SK-N-SH (cell line): Measurements from ENCODE around the gene VCAN. TPM values are rescaled to one million over a fixed set of nuclear protein-coding genes. Genes with fewer than 3 reads are reported as not detected.
A peak's percentile ranks its signal among the peaks of the same experiment; 100 is the strongest.

Experiments
- CTCF ChIA-PET: fragments of 300-600, 350-600 bp; formaldehyde crosslinking; extraction: SDS; loops from one replicate; lab custom pipeline; 2021; lab: Yijun Ruan, JAX
- POLR2A ChIA-PET: fragments of 350-600 bp; sonication (Branson Sonifier 250); formaldehyde crosslinking; extraction: SDS; loops from one replicate; lab custom pipeline; 2020; ENCODE audit warnings: antibody characterized with exemption, inconsistent platforms; lab: Yijun Ruan, JAX
- DNase-seq: peaks from one replicate; pipeline ENCODE4 v3.0.0; 2012
- H2AFZ ChIP-seq: fragments of 200-600 bp; sonication (generic); 2 replicates; pipeline ENCODE4 v1.8.1; 2016; ENCODE audit warnings: antibody characterized with exemption, mild to moderate bottlenecking, low read depth
- H3F3A ChIP-seq: fragments of 200-600 bp; sonication (generic); replicated peaks from 2 replicates; pipeline ENCODE3; 2016; ENCODE audit warnings: antibody characterized with exemption, mild to moderate bottlenecking; ENCODE audit not compliant: insufficient read depth
- H3K27ac ChIP-seq, 2 experiments: fragments of 200-500 bp in 1 of 2; fragments of 200-600 bp in 1 of 2; sonication (Bioruptor generic) in 1 of 2; sonication (generic), shearing (Covaris generic) in 1 of 2; 2 replicates each; pipeline versions ENCODE4 v1.5.1 to v1.6.1; 2014 to 2016; ENCODE audit warnings: low read depth in 2 of 2, inconsistent platforms in 1 of 2, low read length in 1 of 2, mild to moderate bottlenecking in 1 of 2, mixed read lengths in 1 of 2
- H3K27me3 ChIP-seq: fragments of 200-600 bp; sonication (generic), shearing (Covaris generic); 2 replicates; pipeline ENCODE4 v1.6.1; 2016; ENCODE audit warnings: mixed run types; ENCODE audit not compliant: insufficient read depth
- H3K36me3 ChIP-seq, 2 experiments: fragments of 200-500 bp in 1 of 2; fragments of 200-600 bp in 1 of 2; sonication (Bioruptor generic) in 1 of 2; sonication (generic) in 1 of 2; replicated peaks in 1 of 2; 2 replicates each; pipeline versions ENCODE3 to v1.5.1; 2014 to 2016; ENCODE audit warnings: low read length in 1 of 2, mild to moderate bottlenecking in 1 of 2; ENCODE audit not compliant: insufficient read depth in 2 of 2, control insufficient read depth in 1 of 2
- H3K4me1 ChIP-seq, 2 experiments: fragments of 200-500 bp in 1 of 2; fragments of 200-600 bp in 1 of 2; sonication (Bioruptor generic) in 1 of 2; sonication (generic), shearing (Covaris generic) in 1 of 2; 2 replicates each; pipeline versions ENCODE4 v1.5.1 to v1.6.1; 2014 to 2016; ENCODE audit warnings: low read depth in 1 of 2, low read length in 1 of 2, mixed run types in 1 of 2; ENCODE audit not compliant: insufficient read depth in 2 of 2, control insufficient read depth in 1 of 2
- H3K4me2 ChIP-seq: fragments of 200-600 bp; sonication (generic), shearing (Covaris generic); 2 replicates; pipeline ENCODE4 v1.6.1; 2017; ENCODE audit warnings: mixed run types
- H3K4me3 ChIP-seq, 2 experiments: fragments of 200-500 bp in 1 of 2; fragments of 200-600 bp in 1 of 2; sonication (Bioruptor generic) in 1 of 2; sonication (generic), shearing (Covaris generic) in 1 of 2; 2 replicates each; pipeline versions ENCODE4 v1.5.1 to v1.8.1; 2014 to 2016; ENCODE audit warnings: low read depth in 2 of 2, inconsistent platforms in 1 of 2, low read length in 1 of 2, mild to moderate bottlenecking in 1 of 2, mixed read lengths in 1 of 2, moderate library complexity in 1 of 2
- H3K79me2 ChIP-seq: fragments of 200-600 bp; sonication (generic); 2 replicates; pipeline ENCODE4 v1.8.1; 2017; ENCODE audit warnings: mild to moderate bottlenecking; ENCODE audit not compliant: insufficient read depth
- H3K9ac ChIP-seq: fragments of 200-600 bp; sonication (generic); 2 replicates; pipeline ENCODE4 v1.6.1; 2017; ENCODE audit warnings: mixed run types
- H3K9me2 ChIP-seq: fragments of 200-600 bp; sonication (generic); 2 replicates; pipeline ENCODE4 v1.6.1; 2017; ENCODE audit warnings: mixed run types
- H3K9me3 ChIP-seq: fragments of 200-600 bp; sonication (generic); 2 replicates; pipeline ENCODE4 v1.6.1; 2017; ENCODE audit warnings: mixed run types, mild to moderate bottlenecking, moderate library complexity
- H4K20me1 ChIP-seq: fragments of 200-600 bp; sonication (generic); 2 replicates; pipeline ENCODE4 v1.6.1; 2017; ENCODE audit warnings: mild to moderate bottlenecking, mixed run types; ENCODE audit not compliant: insufficient read depth
- CHD2 ChIP-seq: fragments of 150-350 bp; IDR thresholded peaks from 2 replicates; pipeline ENCODE4 v1.6.1; 2018; ENCODE audit warnings: low read length; ENCODE audit not compliant: partially characterized antibody
- CTCF ChIP-seq: fragments of 200-600 bp; sonication (generic); IDR thresholded peaks from 2 replicates; pipeline ENCODE4 v1.6.1; 2017; ENCODE audit warnings: antibody characterized with exemption, mild to moderate bottlenecking, moderate library complexity
- EZH2phosphoT487 ChIP-seq: fragments of 200-600 bp; sonication (generic); IDR thresholded peaks from 2 replicates; pipeline ENCODE4 v1.6.1; 2017; ENCODE audit warnings: low read depth, mixed run types, mild to moderate bottlenecking, antibody characterized with exemption, moderate library complexity, borderline replicate concordance
- FOSL2 ChIP-seq: IDR thresholded peaks from 2 replicates; pipeline ENCODE4 v1.4.0; 2012; ENCODE audit warnings: low read depth, mild to moderate bottlenecking, moderate library complexity, borderline replicate concordance
- FOXJ3 ChIP-seq: sonication (generic); formaldehyde crosslinking; IDR thresholded peaks from 2 replicates; pipeline ENCODE4 v1.5.1; 2020; ENCODE audit warnings: mild to moderate bottlenecking, missing genetic modification reagents
- GATA2 ChIP-seq: sonication (generic); formaldehyde crosslinking; IDR thresholded peaks from 2 replicates; pipeline ENCODE4 v1.5.0; 2020; ENCODE audit warnings: mild to moderate bottlenecking, missing genetic modification reagents
- MXI1 ChIP-seq: IDR thresholded peaks from 2 replicates; pipeline ENCODE4 v1.6.1; 2012; ENCODE audit warnings: mild to moderate bottlenecking, low read depth, low read length, improper control_type of control experiment
- PBX3 ChIP-seq: IDR thresholded peaks from 2 replicates; pipeline ENCODE4; 2012
- RAD21 ChIP-seq: IDR thresholded peaks from 2 replicates; pipeline ENCODE4 v1.6.1; 2012; ENCODE audit warnings: mild to moderate bottlenecking, low read length
- RXRA ChIP-seq: IDR thresholded peaks from 2 replicates; pipeline ENCODE4 v1.4.0; 2012; ENCODE audit warnings: low read depth, mild to moderate bottlenecking, borderline replicate concordance
- SMC3 ChIP-seq: IDR thresholded peaks from 2 replicates; pipeline ENCODE4 v1.6.1; 2012; ENCODE audit warnings: low read depth, low read length, improper control_type of control experiment
- TAF1 ChIP-seq: IDR thresholded peaks from 2 replicates; pipeline ENCODE4 v1.6.1; 2012; ENCODE audit warnings: low read depth, mild to moderate bottlenecking, low read length, moderate library complexity, borderline replicate concordance
- ZBTB33 ChIP-seq: IDR thresholded peaks from 2 replicates; pipeline ENCODE4 v1.4.0; 2012; ENCODE audit warnings: low read depth, borderline replicate concordance
- WGBS: methylation state at CpG from one replicate; pipeline ENCODE4 v1.1.6; 2017; ENCODE audit warnings: low lambda C conversion rate; 5-methylcytosine and 5-hydroxymethylcytosine counted together
- polyA plus RNA-seq, 3 experiments: library from polyadenylated mRNA; depleted of rRNA; stranded (reverse); fragments of >200 nt; gene quantifications; 2 replicates each; pipeline ENCODE4 v1.2.3, GENCODE V29; 2012
- TF ChIP-seq, protein P1 (sequence below): IDR thresholded peaks from 2 replicates; pipeline ENCODE4 v1.4.0; 2012; ENCODE audit warnings: low read depth
- TF ChIP-seq, protein P2 (sequence below): fragments of 150-350 bp; IDR thresholded peaks from 2 replicates; pipeline ENCODE4 v1.6.1; 2017; ENCODE audit warnings: antibody characterized with exemption, low read length, low read depth, borderline replicate concordance

The VCAN gene
- polyA plus RNA-seq, 1 of the 3 experiments (the other 2 are of a cell fraction), result 142 TPM

DNA sequence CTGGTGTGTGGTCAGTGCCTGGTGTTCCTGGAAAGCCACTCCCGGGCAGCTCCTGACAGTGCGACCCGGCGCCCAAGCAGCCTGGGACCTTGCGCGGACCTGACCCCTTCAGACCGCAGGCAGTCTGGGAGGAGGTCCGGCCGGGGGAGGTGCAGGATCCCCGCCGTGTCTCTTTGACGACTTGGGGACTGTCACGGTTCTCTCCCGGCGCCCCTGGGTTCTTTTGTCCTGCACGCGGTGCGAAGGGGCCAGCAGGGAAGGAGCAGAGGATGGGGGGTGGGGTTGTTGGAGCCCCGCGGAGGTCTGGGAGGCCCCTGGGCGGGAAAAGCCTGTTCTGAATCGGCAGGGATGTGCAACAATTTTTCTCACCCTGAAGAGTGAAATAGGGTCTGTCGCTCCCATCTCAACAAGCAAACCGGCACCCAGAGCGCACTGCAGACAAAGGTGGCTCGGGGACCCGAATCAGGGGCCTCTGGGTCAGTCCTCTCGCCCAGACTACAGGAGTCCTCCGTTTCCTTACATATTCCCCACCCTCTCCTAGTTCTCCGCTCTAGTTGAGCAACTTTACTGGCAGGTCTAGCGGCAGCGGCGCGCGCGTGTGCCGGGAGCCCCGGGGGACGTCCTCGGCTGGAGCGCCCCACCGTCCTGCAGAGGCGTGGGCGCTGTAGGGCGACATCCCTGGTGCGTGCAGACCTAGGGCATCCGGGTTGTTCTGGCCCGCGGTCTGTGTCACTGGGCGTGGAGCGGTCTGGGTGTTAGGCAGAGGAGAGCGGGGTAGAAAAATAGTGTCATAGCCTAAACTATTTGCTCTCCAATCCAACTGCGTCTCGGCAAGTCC, 1.2 kb downstream of the VCAN start:
- Histone ChIP-seq H4K20me1 (no peaks in the 10 kb centered on the region; the same call in 1 of the 2 replicates), H3K4me3 (peak overlapping the region; percentile 67 to 95), H3K79me2 (peaks cover 47% of the 10 kb centered on the region), H3K9me3 (no peaks in the 10 kb centered on the region), H3K27me3 (no peaks in the 10 kb centered on the region), H3K27ac (peak overlapping the region; percentile 92 to 93), H3K4me1 (peaks cover 8% of the 10 kb centered on the region in 2 experiments; a peak in 3 of 4 replicates), H2AFZ (no peak overlapping the region), H3K36me3 (peaks cover 0 to 7% of the 10 kb centered on the region in 2 experiments), H3K9me2 (no peaks in the 10 kb centered on the region), H3F3A (peaks cover 24% of the 10 kb centered on the region), H3K4me2 (peak overlapping the region; percentile 92)
- peak; percentile 82 for DNase-seq
- 1% methylated on average over 12 of the region's 54 CpGs for whole genome bisulfite sequencing
- POLR2A ChIA-PET, result interaction anchor here (0.7 kb wide), 1 partner anchor 831 kb away, joined by 5 read pairs; no protein-coding TSS in a partner anchor
- CTCF ChIA-PET, result interaction anchor here (0.6 to 3.3 kb wide), 42 partner anchors 9 to 1161 kb away, joined by 3 to 32 read pairs (median 4); no protein-coding TSS in a partner anchor
- TF ChIP-seq TAF1 (0 out of 2 replicates have a peak, but pooled peaks have one; percentile 5), MXI1 (0 out of 2 replicates have a peak, but pooled peaks have one; percentile 31), SMC3 (no peak), RAD21 (peak; percentile 11; the same call in 1 of the 2 replicates)
- TF ChIP-seq, all 33 proteins: peak for 3
- H3K9ac ChIP-seq, result peak overlapping the region; percentile 93

DNA sequence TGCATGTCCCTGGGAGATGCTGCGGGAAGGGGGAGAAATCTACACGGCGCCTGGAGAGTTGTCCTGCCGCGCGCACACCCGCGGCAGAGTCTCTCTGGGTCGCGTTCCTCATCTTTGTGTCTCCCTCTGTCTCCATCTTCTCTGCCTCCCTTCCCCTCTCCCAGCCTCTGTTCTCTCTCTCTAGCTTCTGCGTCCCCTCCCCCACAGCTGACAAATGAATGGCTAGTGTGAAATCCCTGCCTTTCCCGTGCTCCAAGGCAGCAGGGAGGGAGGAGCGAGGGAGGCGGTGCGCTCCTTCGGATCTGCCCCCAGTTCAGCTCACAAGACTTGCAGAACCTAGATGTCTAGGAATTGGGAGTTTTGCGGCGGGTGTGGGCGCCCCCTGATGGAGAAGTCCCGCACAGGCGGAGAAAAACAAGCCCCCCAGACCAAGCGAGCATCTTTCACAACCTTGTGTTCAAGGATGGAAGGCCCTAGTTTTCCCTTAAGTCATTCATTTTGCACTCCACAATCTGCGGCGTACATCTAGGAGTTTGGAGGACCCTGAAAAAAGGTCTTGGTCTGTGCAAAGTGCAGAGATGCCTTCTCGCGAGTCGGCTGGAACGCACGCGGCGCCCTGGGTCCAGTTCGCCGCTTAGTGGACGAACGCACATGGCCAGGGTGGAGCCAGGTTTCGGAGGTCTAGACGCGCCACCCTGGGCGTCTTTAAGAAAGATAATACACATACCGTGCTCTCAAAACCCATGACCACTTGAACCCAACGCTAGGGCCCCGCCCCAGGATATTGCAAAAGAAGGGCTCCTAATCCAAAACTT, 2.0 kb downstream of the VCAN start:
- H3K9ac ChIP-seq, result peak overlapping the region; percentile 93
- peak overlapping the region; percentile 92 to 93 for H3K27ac ChIP-seq
- peak overlapping the region; percentile 67 to 95 for H3K4me3 ChIP-seq
- DNase-seq, result peak; percentile 85
- peak overlapping the region; percentile 92 for H3K4me2 ChIP-seq
- H4K20me1 ChIP-seq, result no peaks in the 10 kb centered on the region; the same call in 1 of the 2 replicates
- POLR2A ChIA-PET, result interaction anchor here (0.7 kb wide), 1 partner anchor 832 kb away, joined by 5 read pairs; no protein-coding TSS in a partner anchor
- H3K9me2 ChIP-seq, result no peaks in the 10 kb centered on the region
- H3K36me3 ChIP-seq, result peaks cover 2 to 14% of the 10 kb centered on the region in 2 experiments
- peaks cover 55% of the 10 kb centered on the region for H3K79me2 ChIP-seq
- no peaks in the 10 kb centered on the region for H3K9me3 ChIP-seq
- peak overlapping the region; percentile 44 for H2AFZ ChIP-seq
- H3F3A ChIP-seq, result peaks cover 24% of the 10 kb centered on the region
- WGBS, result under 1% methylated on average over 40 of the region's 42 CpGs
- peaks cover 8% of the 10 kb centered on the region in 2 experiments; a peak in 3 of 4 replicates for H3K4me1 ChIP-seq
- CTCF ChIA-PET, result interaction anchor here (0.6 to 3.3 kb wide), 34 partner anchors 9 to 1162 kb away, joined by 3 to 32 read pairs (median 4); no protein-coding TSS in a partner anchor
- H3K27me3 ChIP-seq, result no peaks in the 10 kb centered on the region
- TF ChIP-seq, protein P1, sequence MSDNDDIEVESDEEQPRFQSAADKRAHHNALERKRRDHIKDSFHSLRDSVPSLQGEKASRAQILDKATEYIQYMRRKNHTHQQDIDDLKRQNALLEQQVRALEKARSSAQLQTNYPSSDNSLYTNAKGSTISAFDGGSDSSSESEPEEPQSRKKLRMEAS, result no peak; the same call in 1 of the 2 replicates
- TF ChIP-seq RXRA, result no peak; the same call in 1 of the 2 replicates
- no peak for TF ChIP-seq PBX3
- TF ChIP-seq, protein P2, sequence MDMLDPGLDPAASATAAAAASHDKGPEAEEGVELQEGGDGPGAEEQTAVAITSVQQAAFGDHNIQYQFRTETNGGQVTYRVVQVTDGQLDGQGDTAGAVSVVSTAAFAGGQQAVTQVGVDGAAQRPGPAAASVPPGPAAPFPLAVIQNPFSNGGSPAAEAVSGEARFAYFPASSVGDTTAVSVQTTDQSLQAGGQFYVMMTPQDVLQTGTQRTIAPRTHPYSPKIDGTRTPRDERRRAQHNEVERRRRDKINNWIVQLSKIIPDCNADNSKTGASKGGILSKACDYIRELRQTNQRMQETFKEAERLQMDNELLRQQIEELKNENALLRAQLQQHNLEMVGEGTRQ, result no peak
- TF ChIP-seq EZH2phosphoT487, result no peak
- no peak for TF ChIP-seq FOSL2
- TF ChIP-seq FOXJ3 (CRISPR knock-in tag), result peak; percentile 50; the same call in 1 of the 2 replicates
- peak; percentile 13; the same call in 1 of the 2 replicates for TF ChIP-seq ZBTB33
- peak; percentile 94 for TF ChIP-seq TAF1
- no peak for TF ChIP-seq GATA2
- TF ChIP-seq CTCF, result peak; percentile 96
- TF ChIP-seq CHD2, result peak; percentile 66
